HG03342 (cell line): ENCODE results near the gene KDELR1.
"Not testable (repeated sequence)": the region's sequence is repeated elsewhere in the genome, so short reads cannot be mapped to it uniquely, and the experiment has no call there.

Experiments used
- ATAC-seq: cut with Tn5 transposase; IDR thresholded peaks from one replicate; pipeline ENCODE4 v1.9.1; 2021; ENCODE audit warnings: mild to moderate bottlenecking, moderate library complexity; ENCODE audit not compliant: unreplicated experiment

KDELR1 gene

GRCh38 chr19:48398102-48398374 is 6.7 kb upstream of the KDELR1 start:
- ATAC-seq, result no peak

GRCh38 chr19:48397263-48398101 is 6.1 kb upstream of the KDELR1 start:
- ATAC-seq, result no peak

GRCh38 chr19:48396824-48397176 is 5.4 kb upstream of the KDELR1 start:
- ATAC-seq, result no peak

DNA sequence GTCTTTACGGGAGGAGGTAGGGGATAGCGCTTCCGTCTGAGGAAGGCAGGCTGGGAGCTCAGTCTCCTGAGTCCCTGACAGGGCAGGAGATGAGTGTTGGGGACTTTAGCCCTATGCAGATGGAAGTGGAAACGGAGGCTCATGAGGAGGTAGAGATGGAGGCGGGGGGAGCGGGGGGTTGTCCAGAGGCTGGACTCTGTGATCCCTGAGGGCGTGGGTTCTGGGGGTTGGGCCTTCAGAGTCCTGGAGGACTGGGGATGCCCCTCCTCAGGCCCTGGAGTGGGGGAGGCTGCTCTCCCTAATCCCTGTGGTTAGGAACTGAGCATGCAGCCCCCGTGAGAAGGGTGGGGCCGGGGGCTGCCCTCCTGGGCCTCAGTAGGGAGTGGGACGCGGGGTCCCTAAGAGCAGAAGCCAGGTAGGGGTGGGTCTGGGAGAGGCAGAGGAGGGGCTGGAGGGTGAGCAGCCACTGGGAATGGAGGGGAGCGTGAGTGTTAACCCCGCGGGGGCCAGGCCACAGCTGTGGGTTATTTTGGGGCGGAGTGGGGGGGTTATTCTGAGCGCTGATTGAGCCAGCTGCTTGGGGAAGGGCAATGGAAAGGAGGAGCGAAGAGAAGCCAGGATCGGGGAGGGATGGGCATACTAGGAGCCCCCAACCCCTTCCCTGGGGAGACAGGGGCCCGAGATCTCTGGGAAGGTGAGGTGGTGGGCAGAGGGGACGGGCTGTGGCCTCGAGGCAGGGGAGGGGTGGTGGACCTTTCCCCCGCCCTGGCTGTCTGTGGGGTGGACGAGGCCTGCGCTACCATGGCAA is 4.9 kb upstream of the KDELR1 start:
- ATAC-seq, result no peak

GRCh38 chr19:48395499-48395898 is 4.1 kb upstream of the KDELR1 start:
- ATAC-seq, result no peak

- ATAC-seq, result no peak
Observed at GRCh38 chr19:48395170-48395455, 3.8 kb upstream of the KDELR1 start.

DNA sequence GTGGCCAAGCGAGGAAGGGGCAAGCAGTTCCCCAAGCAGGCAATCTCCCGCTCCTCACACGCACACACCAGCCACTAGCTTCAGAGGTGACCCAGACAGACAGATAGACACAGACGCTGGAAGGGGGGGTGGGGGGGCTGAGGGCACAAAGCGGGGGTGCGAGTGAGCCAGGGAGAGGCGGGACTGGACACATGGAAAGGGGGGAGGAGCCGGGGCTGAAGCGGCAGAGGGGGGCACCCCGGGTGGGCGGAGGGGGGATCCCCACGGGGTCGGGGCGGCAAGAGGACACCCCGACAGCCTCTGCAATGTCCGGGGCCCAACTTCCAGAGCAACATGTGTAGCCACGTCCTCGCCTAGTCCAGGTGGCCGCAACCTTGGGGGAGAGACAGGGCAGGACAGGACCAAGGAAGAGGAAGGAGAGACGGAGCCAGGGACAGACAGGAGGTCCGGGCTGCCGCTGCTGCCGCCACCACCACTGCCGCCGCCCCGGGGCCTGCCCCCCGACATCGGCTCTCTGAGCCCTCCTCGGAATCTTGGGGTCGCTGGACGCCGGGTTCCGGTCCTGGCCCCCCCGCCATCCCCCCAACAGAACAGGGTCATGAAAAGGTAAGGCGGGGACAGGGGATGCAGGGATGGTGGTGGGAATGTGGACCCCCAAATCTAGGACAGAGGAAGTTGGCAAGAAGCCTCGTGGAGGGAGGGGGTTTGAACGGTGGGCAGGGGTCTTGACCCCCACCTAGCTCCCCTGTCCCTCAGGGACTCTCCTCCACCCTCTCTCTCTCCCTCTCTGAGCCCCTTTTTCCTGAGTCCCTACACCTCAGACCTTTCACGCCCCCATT is 3.2 kb upstream of the KDELR1 start:
- ATAC-seq, result no peak

- ATAC-seq, result no peak
Observed at GRCh38 chr19:48393559-48394330, 2.4 kb upstream of the KDELR1 start, which contains the start of gene GRIN2D. Gene GRIN2D (plus strand): TSS chr19:48393668. CDS start chr19:48398393, 4,725 bp downstream.

DNA sequence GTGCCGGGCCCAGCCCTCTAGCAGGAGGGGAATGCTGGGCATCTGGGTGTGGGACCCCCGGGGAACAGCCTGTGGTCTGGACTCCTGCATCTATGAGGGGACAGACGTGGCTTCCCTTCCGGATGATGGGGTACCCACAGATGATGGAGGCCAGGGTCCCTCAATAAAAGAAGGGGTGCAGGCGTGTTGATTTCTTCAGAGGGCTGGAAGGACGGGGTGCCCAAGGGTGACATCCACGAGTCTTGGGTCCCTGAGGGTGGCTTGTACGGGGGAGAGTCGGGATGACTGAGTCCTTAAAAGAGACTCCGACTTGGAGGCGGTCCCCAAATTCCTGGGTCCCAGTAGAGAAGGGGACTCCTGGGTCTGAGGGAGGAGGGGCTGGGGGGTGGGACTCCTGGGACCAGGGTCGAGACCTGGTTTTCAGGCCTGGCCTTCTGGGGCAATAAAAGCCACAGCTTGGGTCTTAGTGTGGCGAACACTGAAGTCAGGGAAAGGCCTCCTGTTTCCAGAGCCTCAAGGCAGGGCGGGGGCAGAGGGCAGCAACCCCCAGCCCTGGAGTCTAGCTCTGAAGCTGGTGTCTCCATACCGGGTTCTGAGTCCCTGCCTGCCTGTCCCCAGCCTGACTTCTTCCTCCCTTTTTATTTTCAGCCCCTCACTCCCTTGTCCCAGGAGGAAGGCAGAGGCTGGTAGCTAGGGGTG is 1.7 kb upstream of the KDELR1 start:
- ATAC-seq, result no peak

DNA sequence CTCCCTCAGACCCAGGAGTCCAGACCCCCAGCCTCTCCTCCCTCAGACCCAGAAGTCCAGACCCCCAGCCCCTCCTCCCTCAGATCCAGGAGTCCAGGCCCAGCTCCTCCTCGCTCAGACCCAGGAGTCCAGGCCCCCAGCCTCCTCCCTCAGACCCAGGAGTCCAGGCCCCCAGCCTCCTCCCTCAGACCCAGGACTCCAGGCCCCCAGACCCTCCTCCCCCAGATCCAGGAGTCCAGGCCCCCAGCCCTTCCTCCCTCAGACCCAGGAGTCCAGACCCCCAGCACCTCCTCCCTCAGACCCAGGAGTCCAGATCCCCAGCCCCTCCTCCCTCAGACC is 624 bp upstream of the KDELR1 start:
- ATAC-seq, result not testable (repeated sequence)

DNA sequence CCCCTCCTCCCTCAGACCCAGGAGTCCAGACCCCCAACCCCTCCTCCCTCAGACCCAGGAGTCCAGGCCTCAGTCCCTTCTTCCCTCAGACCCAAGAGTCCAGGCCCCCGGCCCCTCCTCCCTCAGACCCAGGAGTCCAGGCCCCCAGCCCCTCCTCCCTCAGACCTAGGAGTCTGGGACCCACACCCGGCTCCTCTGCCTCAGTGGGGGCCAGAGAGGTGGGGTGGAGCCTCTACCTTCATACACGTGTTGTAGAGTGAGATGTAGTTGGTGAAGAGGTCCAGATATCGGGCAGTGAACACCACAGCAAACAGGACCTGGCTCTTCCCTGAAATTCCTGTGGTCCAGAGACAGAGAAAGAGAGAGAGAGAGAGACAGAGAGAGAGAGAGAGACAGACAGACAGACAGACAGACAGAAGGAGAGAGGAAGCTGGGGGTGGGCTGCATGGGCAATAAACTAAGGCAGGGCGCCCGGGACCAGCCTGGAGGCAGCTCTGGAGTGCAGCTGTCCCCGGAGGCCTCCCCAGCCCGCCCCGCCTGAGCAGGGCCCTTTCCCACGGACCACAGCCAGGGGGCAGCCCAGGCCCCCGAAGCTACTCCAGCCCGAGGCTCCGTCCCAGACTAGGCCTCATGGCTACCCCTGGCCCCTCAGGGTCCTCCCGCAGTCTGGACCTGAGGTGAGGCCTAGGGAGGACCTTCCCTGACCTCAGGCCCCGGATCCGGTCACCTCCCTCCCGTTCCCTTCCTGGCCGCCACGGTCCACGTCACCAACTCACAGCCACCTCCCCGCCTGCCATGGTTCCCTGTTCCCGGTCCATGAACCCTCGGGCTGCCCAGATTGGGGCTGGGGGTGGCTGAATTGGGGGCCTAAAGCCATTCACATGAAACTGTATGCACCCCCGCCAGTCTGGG is 907 bp downstream of the KDELR1 start:
- no peak for ATAC-seq

GRCh38 chr19:48386981-48387380 is 4.4 kb downstream of the KDELR1 start:
- no peak for ATAC-seq

- no peak for ATAC-seq
Observed at GRCh38 chr19:48385461-48386087, 5.8 kb downstream of the KDELR1 start.

DNA sequence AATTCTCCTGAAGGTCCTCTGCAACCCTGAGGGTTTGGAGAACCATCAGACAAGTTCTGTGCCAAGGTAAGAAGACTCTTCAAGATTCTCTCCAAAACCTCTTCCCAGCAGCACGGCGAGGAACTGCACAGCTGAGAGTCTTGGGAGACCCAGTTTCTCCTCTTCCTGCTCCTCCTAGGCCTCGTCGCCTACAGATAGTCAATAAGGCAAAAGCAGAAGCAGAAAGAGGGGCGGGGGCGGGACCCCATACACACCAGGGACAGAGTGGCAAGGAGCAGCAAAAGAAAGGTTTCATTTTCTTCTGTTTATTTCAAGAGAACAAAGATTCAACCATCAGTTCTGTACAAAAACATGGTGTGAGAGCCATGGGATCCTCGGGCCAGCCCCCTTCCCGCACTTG is 9.1 kb downstream of the KDELR1 start:
- ATAC-seq, result no peak

GRCh38 chr19:48381178-48381950 is 10.0 kb downstream of the KDELR1 start:
- ATAC-seq, result no peak

GRCh38 chr19:48379058-48379457 is 12.3 kb downstream of the KDELR1 start:
- ATAC-seq, result no peak

GRCh38 chr19:48378194-48378570 is 13.2 kb downstream of the KDELR1 start:
- ATAC-seq, result no peak

- no peak for ATAC-seq
Observed at GRCh38 chr19:48373567-48373966, 17.8 kb downstream of the KDELR1 start.
